HT1080 (cell line): ENCODE data around the gene GMCL2. TPM values are rescaled to one million over a fixed set of nuclear protein-coding genes. Genes with fewer than 3 reads are reported as not detected.
"Not testable (repeated sequence)": the region's sequence is repeated elsewhere in the genome, so short reads cannot be mapped to it uniquely, and the experiment has no call there.

Experiments used
- DNase-seq: peaks from one replicate; pipeline ENCODE4 v3.0.0-alpha.2; 2015; ENCODE audit warnings: low read depth
- polyA plus RNA-seq, 2 experiments: library from polyadenylated mRNA; depleted of rRNA; stranded (reverse); fragments of >200 nt; gene quantifications; 2 replicates each; pipeline ENCODE4 v1.2.3, GENCODE V29; 2015
- total RNA-seq: library from RNA; depleted of rRNA; stranded (reverse); fragments of >200 nt; shearing (Covaris generic); gene quantifications from 2 replicates; pipeline ENCODE4 v1.2.3, GENCODE V29; 2014; rRNA removed

GMCL2 gene, protein sequence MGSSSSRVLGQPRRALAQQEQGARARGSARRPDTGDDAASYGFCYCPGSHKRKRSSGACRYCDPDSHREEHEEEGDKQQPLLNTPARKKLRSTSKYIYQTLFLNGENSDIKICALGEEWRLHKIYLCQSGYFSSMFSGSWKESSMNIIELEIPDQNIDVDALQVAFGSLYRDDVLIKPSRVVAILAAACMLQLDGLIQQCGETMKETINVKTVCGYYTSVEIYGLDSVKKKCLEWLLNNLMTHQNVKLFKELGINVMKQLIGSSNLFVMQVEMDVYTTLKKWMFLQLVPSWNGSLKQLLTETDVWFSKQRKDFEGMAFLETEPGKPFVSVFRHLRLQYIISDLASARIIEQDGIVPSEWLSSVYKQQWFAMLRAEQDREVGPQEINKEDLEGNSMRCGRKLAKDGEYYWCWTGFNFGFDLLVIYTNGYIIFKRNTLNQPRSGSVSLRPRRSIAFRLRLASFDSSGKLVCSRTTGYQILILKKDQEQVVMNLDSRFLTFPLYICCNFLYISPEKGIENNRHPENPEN
- not detected in 2 replicates for total RNA-seq
- not detected in 2 replicates for polyA plus RNA-seq (2015; cell fraction: cytosol; rRNA removed)
- polyA plus RNA-seq (2015; cell fraction: nucleus; rRNA removed) = not detected in 2 replicates

DNA sequence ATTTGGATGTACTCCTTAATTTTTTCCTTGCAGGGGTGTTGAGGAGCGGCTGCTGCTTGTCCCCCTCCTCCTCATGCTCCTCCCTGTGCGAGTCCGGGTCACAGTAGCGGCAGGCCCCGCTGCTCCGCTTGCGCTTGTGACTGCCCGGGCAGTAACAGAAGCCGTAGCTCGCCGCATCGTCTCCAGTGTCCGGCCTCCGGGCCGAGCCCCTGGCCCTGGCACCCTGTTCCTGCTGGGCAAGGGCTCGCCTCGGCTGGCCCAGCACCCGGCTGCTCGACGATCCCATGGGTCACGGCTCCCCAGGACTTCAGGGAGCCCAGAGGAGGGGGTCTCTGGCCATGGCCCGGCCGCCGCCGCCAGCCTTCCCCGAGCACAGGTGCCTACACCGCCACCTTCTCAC, at the start of gene GMCL2:
Gene GMCL2, minus strand, starts transcription at position 358 of the 400 bp plus-strand sequence. Its CDS starts 72 bp downstream, at position 286.
- no peak for DNase-seq

DNA sequence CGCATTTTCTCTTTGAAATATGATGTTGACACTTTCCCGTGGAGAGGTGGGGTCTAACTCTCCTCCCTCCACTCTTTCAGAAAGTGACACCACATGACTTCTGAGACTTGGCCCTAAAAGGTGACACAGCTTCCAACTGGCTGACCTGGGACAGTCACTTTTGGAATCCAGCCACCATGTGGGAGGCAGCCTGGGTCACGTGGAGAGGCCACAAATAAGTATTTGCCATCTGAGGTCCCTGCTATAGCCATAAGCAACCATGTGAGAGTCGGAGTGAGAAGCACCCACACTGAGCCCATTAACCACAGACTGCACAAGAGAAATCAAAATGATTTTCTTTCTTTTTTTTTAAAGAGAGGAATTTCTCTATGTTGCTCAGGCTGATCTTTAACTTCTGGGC, 49.5 kb upstream of the GMCL2 start:
- no peak for DNase-seq

DNA sequence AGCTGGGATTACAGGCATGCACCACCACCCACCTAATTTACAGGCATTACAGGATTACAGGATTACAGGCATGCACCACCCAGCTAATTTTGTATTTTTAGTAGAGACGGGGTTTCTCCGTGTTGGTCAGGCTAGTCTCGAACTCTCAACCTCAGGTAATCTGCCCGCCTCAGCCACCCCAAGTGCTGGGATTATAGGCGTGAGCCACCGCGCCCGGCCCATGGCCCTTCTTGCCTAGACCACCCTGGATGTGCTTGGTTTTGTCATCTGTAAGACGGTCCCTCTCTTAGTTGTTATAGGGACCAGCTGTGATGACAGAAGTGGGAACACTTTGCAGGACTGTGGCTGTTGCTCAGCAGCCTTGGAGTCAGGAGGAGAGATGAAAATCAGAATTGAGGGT, 49.0 kb upstream of the GMCL2 start:
- DNase-seq = no peak

DNA sequence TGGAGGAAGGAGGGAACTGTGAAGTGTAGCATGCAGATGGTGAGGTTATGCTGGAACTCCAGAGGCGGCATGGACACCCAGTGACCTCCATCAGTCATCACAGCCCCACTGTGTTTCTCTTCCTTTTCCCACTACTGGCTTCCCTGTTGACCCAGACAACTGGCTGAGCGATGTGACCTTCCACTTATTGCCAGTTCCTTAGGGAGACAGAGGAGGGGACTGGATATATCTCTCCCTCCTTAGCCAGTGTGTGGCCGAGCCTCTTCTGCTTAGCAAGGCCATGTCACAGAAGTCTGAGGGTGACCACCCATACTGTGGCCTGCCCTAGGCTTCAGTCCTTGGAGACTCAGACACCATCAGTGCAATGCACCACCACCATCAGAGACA, 48.4 kb upstream of the GMCL2 start:
- DNase-seq = no peak

DNA sequence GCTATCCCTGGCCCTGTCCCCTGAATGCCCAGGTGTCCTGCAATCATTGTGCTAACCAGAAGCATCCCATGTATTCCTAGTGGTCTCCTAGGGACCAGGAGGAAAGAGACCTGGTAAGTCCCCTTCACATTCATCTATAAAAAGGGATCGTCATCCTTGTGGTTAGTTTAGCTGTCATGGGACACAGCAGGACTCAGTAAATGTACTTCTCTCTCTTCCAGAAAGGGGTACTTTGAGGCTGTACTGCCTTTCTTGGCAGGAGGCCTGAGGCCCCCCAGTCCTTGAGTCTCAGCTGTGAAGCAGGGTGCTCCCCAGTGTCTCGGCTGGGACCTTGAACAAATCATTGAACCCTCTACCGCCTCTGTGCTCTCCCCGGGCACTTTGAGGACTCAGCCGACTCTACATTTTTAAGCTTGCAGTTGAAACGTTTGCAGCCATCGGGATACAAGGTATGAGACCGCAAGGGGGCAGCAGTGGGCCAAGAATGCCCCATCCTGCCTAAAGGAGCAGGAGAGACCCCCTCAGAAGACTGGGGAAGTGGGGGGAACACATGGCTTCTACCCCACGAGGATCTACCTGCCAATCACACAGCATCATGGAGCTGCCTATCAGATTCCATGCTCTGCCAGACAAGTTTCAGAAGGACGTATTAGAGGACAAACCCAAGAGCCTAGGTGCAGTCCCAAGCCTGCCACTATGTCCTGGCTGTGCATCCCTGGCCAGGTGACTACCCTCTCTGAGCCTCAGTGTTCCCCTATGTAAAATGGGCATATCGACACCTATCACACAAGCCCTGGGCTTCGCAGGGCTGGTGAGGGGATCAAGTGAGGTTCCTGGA, 47.8 kb upstream of the GMCL2 start:
- peak; percentile 46 for DNase-seq

DNA sequence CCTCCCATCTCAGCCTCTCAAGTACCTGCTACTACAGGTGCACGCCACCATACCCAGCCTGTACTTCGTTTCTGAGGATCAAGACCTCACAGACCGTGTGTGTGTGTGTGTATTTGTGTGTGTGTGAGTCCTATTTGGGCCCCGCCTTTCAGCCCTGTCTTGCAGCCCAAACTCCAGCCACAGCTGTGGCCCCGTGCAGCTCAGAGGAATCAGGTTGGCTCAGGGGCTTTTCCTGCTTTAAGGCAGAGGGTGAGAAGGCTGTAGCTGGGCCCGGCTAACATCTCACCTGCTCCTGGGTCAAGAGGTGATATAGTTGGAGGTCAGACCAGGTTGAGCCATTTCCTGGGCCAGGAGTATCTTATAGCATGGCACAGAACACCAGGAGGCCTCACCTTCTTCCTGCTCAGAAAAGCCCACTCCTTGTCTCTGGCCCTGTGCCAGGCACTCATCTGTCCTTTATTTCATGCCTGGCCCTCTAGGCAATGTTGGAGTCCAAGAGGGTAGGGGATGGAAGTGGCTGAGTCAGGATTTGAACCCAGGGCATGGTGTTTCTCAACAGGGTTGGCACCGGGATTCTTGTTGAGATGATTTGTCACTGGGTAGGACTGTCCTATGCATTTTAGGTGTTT, 47.1 kb upstream of the GMCL2 start:
- no peak for DNase-seq

DNA sequence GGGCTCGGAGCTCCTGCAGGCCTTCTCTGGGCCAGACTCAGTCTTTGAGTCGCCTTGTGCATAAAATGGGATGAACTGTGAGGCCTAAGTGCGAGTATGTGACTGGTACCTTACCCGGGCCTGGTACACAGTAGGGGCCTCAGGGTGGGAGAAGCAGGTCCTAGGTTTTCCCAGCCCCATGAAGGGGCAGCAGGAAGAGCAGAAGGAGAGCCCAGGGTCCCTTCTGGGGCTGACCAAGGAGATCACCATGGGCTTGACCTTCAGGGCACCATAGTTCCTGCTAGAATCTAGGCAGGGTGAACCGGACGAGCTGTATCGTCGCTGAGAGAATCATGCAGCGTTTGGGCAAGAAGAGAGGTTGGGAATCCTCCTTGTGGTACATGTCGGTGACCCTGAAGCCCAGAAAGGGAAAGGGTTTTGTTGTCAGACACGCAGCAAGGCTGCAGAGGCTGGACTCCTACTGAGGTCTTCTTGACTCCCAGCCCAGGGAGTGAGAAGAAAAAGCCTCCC, 45.8 kb upstream of the GMCL2 start:
- no peak for DNase-seq

DNA sequence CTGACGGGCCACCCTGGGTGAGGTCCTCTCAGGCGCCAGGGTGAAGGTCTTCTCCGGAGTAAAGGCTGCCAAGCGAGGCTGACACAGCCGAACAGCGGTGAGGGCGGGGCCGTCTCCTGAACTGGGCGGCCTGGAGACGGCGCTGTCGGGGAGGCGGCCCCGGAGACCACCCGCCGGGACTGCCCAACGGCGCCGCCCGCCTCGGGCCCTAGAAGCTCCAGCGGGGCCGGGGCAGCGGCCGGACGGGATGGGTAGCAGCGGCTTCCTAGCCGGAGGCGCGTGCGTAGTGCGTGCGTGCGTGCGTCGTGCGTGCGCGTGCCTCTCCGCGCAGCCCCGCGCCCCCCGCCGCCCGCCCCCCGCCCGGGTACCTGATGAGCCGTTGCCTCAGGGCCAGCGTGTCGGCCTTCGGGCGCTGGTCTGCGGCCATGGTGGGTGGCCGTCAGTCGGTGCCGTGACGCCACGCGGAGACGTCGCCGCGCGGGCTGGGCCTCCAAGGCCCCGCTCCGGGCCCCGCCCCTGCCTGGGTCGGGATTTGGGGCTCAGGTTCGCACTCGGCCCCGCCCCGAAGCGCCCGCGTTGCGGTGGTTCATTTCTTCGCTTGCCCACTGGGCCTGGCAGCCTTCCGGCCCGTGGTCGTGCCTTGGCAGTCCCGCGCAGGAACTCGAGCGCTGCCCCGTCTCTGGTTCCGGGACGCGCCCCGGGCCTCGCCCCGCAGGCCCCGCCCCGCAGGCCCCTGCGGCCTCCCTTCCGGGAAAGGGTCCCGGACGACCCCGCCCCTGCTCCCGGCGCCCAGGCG, 45.2 kb upstream of the GMCL2 start, which contains the start of gene PHYKPL:
Gene PHYKPL, minus strand, starts transcription at position 679 of the 796 bp plus-strand sequence. Its CDS starts 252 bp downstream, at position 427.
- peak; percentile 62 for DNase-seq

DNA sequence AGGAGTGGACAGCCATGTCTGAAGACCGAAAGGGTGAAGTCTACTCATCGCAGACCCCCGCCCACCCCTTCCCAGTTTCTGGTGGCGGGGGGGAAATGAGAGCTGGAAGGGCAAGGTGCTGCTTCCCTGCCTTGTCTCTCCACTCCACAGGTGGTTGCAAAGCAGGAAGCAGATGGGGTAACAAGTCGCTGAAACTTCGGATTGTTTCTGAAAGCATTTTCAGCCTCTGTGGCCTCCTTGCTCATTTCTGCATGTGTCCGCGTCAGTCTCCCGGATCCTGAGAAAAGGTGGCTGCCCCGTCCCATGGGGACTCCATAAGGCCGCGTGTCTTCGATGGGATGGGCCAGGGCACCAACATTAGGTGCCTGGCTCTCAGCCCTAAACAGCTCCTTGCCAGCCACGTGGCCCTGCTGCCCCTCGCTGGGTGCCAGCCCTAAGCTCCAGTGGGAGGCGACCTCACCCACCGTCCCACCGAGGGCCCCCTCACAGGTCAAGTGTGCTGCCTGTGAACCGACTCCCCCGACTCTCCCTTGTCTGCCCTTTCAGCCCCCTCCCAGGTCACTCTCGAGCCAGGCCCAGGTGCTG, 44.5 kb upstream of the GMCL2 start:
- DNase-seq = no peak

DNA sequence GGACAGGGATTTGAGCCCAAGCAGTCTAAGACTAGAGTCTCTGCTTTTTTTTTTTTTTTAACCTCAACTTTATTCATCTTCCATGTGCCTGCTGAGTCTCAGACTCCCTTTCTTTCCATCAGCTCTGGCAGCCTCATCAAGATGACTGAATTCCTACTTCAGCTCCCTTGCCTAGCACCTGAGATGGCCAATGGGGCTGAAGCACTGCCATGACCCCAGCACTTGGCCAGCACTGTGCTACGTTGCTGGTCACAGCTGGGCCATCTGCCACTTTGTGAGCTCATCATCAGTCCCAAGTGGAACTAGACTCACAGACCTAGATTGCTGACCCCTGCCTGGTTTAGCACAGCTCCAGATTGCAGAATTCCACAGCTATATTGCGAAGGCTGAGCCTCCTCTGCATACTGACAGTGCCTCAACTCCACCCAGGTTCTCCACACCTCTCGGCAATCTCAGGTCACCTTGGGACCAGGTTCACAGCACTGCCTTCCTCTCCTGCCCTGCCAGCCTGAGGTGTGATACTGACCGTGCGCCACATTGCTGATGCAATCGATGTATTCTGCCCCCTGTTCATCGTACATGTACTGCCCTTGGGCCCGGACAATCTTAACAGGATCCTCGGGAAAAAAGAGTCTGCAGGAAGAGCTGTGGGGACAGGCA, 43.8 kb upstream of the GMCL2 start:
- DNase-seq = no peak

DNA sequence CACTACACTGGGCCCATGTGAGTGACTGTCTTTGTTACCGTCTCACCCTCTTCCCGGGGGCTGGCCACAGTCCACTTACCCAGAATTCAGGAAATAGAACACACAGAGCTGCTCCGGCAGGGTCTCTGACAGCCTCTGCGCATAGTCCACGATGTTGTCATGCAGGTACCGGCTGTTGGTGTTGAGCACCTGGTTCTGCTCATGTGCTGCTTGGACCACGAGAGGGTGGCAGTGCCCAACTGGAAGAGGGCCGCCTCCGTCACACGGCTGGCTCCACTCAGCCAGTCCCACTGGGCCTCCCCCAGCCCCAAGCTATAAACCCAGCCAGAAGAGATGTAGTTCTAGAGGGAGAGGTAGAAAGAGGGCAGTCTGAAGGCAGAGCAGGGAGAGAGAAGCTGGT, 42.7 kb upstream of the GMCL2 start:
- DNase-seq = no peak

DNA sequence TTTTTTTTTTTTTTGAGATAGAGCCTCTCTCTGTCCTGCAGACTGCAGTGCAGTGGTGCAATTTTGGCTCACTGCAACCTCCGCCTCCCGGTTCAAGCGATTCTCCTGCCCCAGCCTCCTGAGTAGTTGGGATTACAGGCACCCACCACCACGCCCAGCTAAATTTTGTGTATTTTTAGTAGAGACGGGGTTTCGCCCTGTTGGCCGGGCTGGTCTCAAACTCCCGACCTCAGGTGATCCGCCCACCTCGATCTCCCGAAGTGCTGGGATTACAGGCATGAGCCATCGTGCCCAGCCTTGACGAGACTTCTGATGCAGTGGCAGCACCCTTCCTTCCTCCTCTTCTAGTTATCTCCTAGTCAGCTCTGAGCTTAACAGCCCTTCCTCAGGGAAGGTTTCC, 41.9 kb upstream of the GMCL2 start:
- DNase-seq = not testable (repeated sequence)

DNA sequence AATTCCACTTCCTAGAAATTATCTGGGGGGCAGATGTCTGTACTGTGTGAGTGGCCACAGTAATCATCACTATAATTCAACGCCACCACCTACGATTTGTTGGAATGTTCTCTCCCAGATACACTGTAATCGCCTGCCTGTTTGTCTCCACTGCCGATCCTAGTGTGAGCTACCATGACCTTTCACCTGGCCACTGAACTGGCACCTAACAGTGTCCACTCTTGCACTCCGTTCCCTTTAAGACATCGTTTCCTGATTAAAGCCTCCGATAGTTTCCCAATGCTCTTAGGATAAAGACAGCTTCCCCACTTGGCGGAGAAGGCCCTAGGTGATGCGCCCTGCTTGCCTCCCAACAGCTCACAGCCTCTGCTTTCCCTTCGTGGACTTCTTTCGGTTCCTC, 41.4 kb upstream of the GMCL2 start:
- DNase-seq = no peak

DNA sequence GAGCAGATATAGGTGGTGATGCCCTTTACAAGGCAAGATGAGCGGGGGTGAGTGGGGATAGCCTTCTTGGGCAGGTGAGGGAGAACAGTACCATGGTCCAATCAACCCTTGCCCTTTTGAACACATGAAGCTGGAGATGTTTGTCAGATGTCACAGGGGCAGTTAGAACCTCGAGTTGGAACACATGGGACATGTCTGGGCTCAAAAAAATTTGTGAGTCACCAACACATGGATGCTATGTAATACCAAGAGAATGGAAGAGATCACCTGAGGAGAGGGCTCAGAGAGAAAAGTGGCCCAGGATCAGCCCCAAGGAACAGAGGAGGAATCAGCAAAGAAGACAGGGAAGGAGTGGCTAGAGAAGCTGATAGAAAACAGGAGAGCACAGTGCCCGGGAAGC, 40.8 kb upstream of the GMCL2 start:
- no peak for DNase-seq

DNA sequence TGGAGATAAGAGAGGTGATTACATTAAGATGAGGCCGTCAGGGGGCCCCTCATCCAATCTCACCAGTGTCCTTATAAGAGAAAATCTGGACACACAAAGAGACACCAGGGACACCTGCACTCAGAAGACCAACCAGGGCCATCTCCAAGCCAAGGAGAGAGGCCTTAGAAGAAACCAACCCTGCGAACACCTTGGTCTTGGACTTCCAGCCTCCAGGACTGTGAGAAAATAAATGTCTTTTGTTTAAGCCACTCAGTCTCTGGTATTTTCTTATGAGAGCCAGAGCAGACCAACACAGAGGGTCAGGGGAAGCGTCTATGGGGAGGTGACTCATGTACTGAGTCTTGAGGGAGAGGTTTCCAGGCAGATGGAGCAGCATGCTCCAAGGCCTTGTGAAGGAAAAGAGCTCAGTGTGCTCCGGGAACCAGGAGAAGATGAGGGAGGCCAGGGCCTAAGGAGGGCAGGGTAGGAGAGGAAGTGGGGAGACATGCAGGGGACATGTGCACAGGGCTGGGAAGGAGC, 40.0 kb upstream of the GMCL2 start:
- DNase-seq = peak; percentile 42

DNA sequence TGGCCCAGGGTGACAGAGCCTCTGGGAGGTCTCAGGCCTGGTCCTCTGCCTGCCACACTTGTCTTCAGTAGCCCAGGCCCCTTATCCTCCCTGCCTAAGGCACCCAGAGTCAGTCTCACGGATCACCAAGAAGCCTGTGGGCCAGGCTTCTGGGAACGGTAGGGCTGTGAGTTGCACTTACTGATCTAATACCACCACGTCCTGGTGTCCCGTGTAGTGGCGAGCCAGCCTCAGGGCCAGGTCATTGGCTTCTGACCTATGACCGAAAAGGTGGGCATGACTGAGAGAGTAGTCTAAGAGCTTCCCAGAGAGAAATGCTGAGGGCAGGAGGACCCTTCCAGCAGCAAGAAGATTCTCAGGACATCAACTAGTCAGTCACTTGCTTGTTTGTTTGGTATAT, 38.0 kb upstream of the GMCL2 start:
- DNase-seq = no peak

DNA sequence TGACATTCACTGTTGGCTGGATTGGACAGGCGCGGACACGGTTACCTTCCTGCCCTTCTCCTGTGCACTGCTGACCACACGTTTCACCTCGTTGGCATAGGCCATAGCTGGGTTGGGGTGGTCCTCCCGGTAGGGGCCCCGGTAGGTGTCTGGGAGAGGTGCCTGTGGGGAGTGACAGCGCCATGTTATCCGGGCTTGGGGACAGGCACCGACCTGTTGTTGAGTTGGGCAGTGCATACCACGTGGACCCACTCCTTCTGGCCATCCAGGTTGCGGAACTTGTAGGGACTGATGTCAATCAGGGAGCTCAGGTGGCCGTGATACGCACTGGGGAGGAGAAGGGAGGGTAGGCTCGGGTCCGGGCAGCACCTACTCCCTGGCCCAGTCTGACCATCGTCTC, 37.2 kb upstream of the GMCL2 start:
- DNase-seq = no peak

DNA sequence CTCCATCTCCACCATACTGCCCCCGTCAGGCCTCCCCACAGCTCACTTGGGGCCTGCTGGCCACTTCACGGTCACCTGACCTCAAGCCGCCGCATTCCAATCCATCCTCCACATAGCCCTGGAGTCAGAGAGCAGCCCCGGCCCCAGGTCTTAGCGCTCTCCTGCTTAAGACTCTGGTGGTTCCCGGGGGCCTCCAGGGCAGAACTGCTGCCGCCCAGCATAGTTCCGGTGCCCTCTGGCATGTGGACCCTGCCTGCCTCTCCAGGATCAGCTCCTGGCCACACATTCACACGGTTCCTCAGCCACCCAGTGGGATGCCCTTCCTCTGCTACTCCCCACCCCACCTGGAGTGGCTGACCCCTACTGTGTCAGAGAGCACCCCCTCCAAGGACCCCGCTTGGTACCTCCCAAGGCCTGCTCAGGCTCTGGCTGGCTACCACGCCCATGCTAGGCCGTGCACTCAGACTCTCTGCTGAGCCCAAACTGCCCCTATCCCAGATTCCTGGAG, 36.7 kb upstream of the GMCL2 start:
- DNase-seq = no peak

DNA sequence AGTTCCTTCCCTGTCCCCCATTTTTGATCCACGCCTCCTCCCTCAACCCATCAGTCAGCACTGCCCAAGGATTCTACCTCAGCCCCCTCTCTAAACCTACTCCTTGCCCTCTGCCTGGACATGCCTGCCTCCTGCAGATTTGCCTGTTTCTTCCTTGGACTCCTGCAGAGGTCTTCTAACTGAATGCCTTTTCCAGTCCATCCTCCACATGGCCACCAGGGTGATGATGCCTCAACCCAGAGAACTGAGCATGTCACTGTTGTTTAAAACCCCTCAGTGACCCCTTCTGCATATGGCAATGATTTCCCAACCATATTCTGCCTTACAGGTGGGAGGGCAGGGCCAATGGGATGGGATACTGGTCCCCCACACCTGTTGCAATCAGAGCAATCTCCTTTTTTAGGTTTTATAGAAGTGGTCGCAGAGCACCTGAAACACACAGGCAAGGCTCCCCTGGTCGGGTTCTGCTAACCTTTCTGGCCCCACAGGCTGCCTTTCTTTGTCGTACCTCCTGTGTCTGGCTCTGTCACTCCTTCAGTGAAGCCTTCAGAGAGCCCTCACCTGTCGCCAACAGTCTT, 36.1 kb upstream of the GMCL2 start:
- no peak for DNase-seq
